HL-60 (cell line): ENCODE results near the gene CPLX1.

Source experiments
- GABPA ChIP-seq: IDR thresholded peaks from 2 replicates; pipeline ENCODE4 v1.6.1; 2012; ENCODE audit warnings: low read depth
- POLR2AphosphoS5 ChIP-seq: IDR thresholded peaks from 2 replicates; pipeline ENCODE4 v1.6.1; 2012; ENCODE audit warnings: low read depth
- SPI1 ChIP-seq: IDR thresholded peaks from 2 replicates; pipeline ENCODE4 v1.6.1; 2012; ENCODE audit warnings: low read depth, mild to moderate bottlenecking, borderline replicate concordance
- TF ChIP-seq, protein P1 (sequence below): IDR thresholded peaks from one replicate; pipeline ENCODE4 v1.5.1; 2011; ENCODE audit warnings: low read length, control low read depth, inconsistent platforms; ENCODE audit not compliant: insufficient read depth
- TF ChIP-seq, protein P2 (sequence below): IDR thresholded peaks from 2 replicates; pipeline ENCODE4 v1.6.1; 2012; ENCODE audit warnings: low read depth; ENCODE audit not compliant: insufficient replicate concordance

DNA sequence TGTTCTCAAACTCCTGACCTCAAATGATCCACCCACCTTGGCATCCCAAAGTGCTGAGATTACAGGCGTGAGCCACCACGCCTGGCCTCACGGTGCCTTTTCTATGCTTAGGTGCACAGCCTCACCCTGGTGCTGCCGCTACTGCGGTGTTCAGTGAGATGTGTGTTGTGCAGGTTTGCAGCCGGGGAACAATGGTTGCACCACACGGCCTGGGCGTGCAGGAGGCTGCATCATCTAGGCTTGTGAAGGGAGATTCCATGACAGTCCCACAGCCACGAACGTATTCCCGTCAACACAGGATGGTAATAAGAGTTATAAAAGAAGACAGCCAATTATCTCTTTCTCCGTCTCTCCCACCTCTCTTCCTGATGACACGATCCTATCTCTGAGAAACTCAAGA is 22.0 kb downstream of the CPLX1 start:
- TF ChIP-seq, protein P1, sequence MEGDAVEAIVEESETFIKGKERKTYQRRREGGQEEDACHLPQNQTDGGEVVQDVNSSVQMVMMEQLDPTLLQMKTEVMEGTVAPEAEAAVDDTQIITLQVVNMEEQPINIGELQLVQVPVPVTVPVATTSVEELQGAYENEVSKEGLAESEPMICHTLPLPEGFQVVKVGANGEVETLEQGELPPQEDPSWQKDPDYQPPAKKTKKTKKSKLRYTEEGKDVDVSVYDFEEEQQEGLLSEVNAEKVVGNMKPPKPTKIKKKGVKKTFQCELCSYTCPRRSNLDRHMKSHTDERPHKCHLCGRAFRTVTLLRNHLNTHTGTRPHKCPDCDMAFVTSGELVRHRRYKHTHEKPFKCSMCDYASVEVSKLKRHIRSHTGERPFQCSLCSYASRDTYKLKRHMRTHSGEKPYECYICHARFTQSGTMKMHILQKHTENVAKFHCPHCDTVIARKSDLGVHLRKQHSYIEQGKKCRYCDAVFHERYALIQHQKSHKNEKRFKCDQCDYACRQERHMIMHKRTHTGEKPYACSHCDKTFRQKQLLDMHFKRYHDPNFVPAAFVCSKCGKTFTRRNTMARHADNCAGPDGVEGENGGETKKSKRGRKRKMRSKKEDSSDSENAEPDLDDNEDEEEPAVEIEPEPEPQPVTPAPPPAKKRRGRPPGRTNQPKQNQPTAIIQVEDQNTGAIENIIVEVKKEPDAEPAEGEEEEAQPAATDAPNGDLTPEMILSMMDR, result no peak
- TF ChIP-seq GABPA (no peak), POLR2AphosphoS5 (no peak), SPI1 (no peak)
- TF ChIP-seq, protein P2, sequence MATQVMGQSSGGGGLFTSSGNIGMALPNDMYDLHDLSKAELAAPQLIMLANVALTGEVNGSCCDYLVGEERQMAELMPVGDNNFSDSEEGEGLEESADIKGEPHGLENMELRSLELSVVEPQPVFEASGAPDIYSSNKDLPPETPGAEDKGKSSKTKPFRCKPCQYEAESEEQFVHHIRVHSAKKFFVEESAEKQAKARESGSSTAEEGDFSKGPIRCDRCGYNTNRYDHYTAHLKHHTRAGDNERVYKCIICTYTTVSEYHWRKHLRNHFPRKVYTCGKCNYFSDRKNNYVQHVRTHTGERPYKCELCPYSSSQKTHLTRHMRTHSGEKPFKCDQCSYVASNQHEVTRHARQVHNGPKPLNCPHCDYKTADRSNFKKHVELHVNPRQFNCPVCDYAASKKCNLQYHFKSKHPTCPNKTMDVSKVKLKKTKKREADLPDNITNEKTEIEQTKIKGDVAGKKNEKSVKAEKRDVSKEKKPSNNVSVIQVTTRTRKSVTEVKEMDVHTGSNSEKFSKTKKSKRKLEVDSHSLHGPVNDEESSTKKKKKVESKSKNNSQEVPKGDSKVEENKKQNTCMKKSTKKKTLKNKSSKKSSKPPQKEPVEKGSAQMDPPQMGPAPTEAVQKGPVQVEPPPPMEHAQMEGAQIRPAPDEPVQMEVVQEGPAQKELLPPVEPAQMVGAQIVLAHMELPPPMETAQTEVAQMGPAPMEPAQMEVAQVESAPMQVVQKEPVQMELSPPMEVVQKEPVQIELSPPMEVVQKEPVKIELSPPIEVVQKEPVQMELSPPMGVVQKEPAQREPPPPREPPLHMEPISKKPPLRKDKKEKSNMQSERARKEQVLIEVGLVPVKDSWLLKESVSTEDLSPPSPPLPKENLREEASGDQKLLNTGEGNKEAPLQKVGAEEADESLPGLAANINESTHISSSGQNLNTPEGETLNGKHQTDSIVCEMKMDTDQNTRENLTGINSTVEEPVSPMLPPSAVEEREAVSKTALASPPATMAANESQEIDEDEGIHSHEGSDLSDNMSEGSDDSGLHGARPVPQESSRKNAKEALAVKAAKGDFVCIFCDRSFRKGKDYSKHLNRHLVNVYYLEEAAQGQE, result no peak
